NCI-H1436 (cell line): Measurements from ENCODE around the gene TREML1.

ENCODE experiments used
- DNase-seq: peaks from one replicate; lab custom pipeline; 2025; lab: John Stamatoyannopoulos, UW

Gene TREML1

GRCh38 chr6:41177695-41178094 is 23.5 kb upstream of the TREML1 start:
- DNase-seq, result no peak

DNA sequence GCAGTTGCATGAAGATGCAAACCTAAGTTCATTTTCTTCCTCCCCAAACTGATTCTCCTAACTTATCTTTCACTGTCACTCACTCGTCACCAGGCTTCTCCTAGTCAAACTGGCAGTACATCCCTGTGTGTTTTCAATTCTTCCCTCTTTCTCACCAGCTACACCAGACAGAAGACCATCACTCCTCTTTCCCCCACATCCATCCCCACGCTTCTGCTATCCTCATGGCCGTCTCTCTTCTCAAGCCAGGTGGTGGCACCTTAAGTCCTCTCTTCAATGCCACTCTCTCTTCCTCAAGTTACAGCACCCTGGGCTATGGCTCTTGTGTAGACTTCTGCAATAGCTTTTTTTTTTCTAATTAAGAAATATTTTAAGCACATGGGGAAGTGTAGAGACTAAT is 23.1 kb upstream of the TREML1 start:
- no peak for DNase-seq

DNA sequence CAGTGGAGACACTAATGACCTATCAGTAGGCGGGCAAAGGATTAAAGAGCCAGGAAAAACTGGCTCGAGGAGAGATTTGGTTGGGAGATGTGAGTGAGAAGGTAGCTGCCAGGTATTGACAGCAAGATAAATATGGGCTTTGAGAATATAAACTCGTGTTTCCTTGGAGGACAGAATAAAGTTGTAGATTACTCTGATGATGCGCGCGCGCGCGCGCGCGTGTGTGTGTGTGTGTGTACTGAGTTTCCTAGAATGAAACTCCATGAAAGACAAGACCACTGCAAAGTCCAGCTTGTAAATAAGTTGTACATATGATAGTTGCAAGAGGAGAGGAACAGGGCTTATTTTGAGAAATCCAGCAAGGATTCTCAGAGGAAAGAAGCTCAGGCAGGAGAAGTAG is 22.0 kb upstream of the TREML1 start:
- no peak for DNase-seq

GRCh38 chr6:41175084-41175483 is 20.9 kb upstream of the TREML1 start:
- DNase-seq, result no peak

DNA sequence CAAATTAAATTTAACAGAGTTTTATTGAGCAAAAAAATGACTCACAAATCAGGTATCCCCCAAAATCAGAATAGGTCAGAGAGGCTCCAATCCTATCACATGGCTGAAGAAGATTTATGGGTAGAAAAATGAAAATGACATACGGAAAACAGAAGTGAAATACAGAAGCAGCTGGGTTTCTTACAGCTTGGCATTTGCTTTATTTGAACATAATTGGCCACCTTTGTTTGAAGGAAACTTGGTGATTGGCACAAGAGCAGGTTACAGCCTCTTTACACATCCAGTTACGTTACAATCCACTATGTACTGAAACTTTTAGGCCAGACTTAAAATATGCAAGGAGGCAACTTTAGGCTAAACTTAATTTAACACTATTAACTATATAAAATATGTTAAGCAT is 20.5 kb upstream of the TREML1 start:
- DNase-seq, result no peak

- DNase-seq, result no peak
Measured at GRCh38 chr6:41171908-41172307, 17.8 kb upstream of the TREML1 start.

DNA sequence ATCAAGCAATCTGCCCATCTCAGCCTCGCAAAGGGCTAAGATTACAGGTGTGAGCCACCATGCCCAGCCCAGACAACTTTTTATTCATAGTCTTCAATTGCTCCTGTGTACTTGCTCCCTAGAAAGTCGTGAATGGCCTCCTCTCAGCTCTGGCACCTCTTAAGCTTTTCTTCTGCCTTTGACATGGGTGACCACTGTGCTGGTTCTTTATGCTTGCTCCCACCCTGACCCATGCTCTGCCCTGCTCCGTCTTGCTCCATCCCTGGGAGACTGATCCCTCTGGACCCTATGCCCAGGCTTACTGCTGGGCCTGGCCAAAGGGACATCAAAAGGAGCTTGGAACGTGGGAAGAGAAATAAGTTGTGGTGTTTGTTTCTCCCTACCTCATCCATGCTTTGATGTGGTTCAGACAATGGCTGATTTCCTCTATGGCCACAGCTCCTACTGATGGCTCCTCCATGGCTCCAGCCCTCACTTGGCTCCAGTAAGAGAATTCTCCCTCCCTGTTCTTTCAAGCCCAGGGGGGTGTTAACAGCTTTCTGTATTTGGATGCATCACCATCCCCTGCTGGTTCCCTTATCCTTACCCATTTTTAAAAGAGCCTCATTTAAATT is 16.5 kb upstream of the TREML1 start:
- DNase-seq, result no peak

- DNase-seq, result no peak
Measured at GRCh38 chr6:41167173-41167963, 13.2 kb upstream of the TREML1 start.

GRCh38 chr6:41164551-41165120 is 10.5 kb upstream of the TREML1 start:
- DNase-seq, result no peak

DNA sequence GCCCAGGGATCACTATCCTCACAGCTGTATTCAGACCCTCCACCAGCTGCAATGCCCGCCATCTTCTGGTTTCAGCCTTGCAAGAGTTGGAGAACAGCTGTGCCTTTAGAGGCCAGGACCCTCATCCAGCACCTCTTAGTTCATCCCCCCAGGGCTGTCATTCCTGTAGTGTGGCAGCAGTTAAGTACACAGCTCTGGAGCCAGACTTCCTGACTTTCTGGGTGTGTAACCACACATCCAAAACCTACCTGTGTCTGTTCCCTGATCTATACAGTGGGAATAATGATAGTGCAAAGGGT is 9.2 kb upstream of the TREML1 start:
- no peak for DNase-seq

DNA sequence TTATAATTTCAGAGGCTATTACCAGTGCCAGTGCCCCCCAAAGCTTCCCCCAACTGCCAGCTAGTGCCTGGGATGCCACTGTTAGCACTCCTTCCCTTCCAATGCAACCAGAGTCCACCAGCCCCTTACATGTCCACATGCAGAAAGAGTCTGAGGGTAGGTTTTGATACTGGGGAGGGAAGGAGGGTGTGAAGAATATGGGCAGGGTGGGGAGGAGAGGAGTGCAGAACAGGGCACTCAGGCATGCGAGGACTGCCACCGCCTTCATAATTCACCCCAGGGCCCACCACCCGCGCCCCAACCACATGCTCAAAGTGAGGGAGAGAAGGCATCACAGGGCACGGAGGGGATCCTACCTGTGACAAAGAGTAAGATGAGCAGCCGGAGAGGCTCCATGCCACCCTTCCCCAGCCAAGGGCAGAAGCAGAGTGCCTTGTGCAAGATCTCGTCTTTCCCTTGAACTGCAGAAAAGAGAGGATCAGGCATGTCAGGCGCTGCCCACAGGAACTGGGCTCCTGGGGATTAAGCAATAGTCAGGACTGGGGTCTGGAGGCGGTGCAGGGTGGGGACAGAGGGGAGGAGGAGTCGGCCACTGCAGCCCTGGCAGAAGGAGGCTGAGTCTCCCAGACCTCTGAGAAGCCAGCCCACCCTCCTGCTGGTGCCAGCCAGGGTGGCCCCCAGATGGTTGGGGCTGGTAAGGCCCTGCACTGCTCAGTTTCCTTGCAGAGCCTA is 8.7 kb upstream of the TREML1 start, which contains the start of gene TREM2:
TSS of gene TREM2 (minus strand) at position 430 of the 732 bp plus-strand sequence. CDS start at position 396, 34 bp downstream.
- DNase-seq, result no peak

- DNase-seq, result no peak
Measured at GRCh38 chr6:41161851-41162552, 7.9 kb upstream of the TREML1 start.

GRCh38 chr6:41161380-41161779 is 7.2 kb upstream of the TREML1 start:
- no peak for DNase-seq

GRCh38 chr6:41160933-41161332 is 6.8 kb upstream of the TREML1 start:
- no peak for DNase-seq

GRCh38 chr6:41159415-41160082 is 5.4 kb upstream of the TREML1 start:
- peak; percentile 70 for DNase-seq

GRCh38 chr6:41157323-41157722 is 3.2 kb upstream of the TREML1 start:
- no peak for DNase-seq

DNA sequence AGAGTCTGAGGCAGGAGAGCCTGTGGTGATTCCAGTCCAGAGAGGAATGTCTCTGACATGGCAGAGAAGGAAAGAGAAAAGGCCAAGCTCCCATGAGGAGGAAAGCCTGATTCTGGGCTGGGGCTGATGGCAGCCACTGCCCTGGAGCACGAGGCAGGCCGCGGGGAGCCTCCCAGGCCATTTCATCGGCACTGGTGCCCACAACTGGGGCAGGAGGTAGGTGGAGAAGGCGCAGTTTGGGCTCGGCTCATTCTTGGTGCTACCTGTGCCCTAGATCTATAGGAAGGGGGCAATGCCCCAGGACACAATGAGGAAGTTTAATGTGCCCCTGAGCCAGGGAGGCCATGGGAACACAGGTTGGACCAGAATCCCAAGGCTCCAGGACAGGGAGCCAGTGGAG is 2.6 kb upstream of the TREML1 start:
- no peak for DNase-seq

DNA sequence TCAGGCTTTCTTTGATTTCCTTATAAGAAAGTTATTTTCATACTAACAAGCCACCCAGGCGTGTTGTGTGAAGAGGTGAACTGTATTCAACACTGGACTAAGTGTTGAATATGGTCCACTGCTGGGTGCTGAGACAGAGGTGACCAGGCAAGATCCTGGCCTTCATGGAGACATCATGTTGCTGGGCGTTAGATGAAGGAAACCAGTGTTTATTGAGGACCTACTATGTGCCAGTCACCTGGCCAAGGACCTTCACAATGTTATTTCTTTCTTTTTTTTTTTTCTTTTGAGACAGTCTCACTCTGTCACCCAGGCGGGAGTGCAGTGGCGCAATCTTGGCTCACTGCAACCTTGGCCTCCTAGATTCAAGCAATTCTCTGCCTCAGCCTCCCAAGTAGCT is 1.9 kb upstream of the TREML1 start:
- no peak for DNase-seq

GRCh38 chr6:41155132-41155805 is 1.1 kb upstream of the TREML1 start:
- no peak for DNase-seq

DNA sequence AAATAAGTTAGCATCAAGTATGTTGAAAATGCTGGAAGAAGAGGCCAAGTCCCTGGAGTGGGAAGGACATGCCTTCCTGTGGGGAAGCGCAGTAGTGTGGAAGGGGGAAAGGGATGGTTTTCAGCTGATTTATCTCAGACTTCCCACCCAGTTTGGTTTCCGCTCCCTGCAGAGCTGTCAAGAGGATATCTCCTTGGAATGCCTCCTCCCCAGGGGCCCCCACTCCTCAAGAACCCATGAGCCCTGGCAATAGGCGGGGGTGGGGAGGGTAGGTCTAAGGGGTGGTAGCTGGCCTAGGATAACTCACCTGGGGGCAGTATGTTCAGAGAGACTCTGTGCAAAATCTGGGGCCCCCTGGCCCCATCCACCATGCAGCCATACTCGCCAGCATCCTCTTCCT is 696 bp downstream of the TREML1 start:
- DNase-seq, result no peak

- DNase-seq, result no peak
Measured at GRCh38 chr6:41150671-41151070, 3.5 kb downstream of the TREML1 start.
